GM12875 (cell line): ENCODE data around the gene CRIP1.

Experiments
- H3K4me3 ChIP-seq: one replicate; pipeline ENCODE4 v1.5.1; 2011; ENCODE audit warnings: low read depth, low read length, control low read depth
- TF ChIP-seq, protein P1 (sequence below): IDR thresholded peaks from 2 replicates; pipeline ENCODE4 v1.5.1; 2011; ENCODE audit warnings: low read depth, mild to moderate bottlenecking, control low read depth, inconsistent platforms, low read length, moderate library complexity, borderline replicate concordance; ENCODE audit not compliant: insufficient read depth

Gene CRIP1

DNA sequence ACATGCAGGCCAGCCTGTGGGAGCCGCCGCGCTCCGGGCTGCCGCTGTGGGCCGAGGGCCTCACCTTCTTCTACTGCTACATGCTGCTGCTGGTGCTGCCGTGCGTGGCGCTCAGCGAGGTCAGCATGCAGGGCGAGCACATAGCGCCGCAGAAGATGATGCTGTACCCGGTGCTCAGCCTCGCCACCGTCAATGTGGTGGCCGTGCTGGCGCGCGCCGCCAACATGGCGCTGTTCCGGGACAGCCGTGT, 42.6 kb downstream of the CRIP1 start:
- no peak overlapping the region for H3K4me3 ChIP-seq
- TF ChIP-seq, protein P1, sequence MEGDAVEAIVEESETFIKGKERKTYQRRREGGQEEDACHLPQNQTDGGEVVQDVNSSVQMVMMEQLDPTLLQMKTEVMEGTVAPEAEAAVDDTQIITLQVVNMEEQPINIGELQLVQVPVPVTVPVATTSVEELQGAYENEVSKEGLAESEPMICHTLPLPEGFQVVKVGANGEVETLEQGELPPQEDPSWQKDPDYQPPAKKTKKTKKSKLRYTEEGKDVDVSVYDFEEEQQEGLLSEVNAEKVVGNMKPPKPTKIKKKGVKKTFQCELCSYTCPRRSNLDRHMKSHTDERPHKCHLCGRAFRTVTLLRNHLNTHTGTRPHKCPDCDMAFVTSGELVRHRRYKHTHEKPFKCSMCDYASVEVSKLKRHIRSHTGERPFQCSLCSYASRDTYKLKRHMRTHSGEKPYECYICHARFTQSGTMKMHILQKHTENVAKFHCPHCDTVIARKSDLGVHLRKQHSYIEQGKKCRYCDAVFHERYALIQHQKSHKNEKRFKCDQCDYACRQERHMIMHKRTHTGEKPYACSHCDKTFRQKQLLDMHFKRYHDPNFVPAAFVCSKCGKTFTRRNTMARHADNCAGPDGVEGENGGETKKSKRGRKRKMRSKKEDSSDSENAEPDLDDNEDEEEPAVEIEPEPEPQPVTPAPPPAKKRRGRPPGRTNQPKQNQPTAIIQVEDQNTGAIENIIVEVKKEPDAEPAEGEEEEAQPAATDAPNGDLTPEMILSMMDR: no peak

DNA sequence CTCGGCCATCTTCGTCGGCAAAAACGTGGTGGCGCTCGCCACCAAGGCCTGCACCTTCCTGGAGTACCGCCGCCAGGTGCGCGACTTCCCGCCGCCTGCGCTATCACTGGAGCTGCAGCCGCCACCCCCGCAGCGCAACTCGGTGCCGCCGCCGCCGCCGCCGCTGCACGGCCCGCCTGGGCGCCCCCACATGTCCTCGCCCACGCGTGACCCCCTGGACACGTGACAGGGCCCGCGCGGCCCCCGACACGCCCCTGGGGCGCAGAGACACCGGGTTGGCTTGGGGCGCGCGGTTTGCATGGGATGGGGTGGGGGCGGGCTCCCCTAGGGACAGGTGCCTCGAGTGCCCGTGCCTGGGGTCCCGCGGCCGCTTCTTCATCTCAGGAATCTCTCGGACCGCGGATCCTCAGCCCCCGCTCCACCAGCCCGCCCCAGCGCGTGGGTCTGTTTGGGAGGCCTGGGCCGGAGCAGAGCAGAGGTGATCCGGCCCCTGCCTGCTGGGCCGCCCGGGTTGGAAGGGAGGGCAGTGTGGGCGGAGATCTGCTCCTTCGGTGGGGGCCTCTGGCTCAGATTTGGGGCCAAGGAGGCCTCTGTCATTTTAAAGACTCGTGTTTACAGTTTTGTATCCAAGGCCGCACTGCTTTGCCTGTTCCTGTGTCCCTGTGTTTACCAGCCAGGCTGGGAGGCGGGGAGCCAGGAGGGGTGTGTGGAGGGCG, 43.0 kb downstream of the CRIP1 start:
- TF ChIP-seq, protein P1: no peak
- no peak overlapping the region for H3K4me3 ChIP-seq

DNA sequence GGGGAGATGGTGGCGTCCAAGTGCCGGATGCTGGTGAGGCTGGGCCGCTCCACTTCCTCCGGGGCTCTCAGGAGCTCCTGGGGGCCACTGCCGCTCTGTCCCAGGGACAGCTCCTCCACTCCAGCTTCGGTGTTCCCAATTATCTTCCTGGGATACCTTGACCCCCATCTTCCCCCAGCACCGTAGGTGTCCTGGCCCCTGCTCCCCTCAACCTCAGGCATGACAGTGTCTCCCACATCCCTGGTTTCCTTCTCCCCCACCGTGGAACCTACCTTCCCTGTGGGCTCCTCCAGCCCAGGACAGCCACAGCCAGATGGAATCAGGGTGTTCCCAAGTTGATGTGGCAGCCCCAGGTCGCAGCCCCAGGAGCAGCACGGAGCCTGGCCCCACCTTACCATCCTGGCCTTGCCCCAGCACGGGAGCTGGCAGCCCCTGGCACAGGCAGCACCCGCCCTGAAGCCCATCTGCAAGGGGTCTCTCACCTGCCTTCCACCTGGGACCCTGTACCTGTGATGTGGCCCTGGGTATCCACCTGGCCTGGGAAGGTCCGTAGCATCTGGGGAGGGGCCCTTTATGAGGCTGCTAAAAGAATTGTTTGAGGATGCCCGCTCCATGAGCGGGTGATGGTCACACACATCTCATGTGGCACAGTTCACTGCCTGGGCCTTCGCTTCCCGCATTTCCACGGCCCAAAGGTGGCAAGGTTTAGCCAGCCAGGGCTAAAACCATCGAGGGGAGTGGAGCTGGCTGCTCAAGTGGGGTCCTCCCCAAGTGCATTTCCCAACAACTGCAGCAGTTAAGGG, 43.8 kb downstream of the CRIP1 start:
- H3K4me3 ChIP-seq: no peak overlapping the region
- TF ChIP-seq, protein P1: no peak

DNA sequence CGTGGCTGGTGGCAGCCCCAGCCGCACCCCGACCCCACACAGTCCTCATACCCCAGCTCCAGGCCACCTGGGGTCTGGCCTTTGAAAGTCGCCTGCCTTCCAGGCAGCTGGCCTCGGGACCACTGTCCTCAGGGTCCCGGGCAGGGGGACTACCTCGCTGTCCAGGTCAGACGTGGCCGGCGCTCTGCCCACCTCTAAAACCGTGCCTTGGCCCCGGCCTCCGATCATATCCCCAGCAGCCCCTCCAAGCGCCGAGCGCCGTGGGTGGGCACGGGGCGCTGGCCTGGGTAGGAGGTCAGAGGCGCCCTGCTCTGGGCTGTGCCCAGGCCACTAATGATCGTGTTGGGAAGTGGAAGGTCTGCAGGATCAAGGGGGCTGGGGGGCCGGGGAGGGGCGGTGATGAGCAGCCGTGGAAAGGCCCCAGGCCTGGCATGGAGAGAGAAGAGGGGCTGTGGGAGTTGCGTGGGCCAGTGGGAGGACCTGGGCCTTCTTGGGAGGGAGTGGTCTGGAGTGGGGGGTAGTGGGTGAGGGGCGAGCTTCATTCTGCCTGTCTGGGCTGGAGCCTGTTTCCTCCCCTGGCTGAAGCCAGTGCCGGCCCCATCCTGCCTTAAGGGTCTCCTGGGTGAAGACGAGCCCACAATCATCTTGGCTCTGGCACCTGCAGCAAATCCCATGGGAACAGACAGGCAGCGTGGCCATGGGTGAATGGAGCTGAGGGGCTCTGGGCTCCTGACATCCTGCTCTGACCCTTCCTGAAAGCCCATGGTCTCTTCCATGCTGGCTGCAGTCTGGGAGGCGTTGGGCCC, 44.6 kb downstream of the CRIP1 start:
- TF ChIP-seq, protein P1: no peak
- no peak overlapping the region for H3K4me3 ChIP-seq

DNA sequence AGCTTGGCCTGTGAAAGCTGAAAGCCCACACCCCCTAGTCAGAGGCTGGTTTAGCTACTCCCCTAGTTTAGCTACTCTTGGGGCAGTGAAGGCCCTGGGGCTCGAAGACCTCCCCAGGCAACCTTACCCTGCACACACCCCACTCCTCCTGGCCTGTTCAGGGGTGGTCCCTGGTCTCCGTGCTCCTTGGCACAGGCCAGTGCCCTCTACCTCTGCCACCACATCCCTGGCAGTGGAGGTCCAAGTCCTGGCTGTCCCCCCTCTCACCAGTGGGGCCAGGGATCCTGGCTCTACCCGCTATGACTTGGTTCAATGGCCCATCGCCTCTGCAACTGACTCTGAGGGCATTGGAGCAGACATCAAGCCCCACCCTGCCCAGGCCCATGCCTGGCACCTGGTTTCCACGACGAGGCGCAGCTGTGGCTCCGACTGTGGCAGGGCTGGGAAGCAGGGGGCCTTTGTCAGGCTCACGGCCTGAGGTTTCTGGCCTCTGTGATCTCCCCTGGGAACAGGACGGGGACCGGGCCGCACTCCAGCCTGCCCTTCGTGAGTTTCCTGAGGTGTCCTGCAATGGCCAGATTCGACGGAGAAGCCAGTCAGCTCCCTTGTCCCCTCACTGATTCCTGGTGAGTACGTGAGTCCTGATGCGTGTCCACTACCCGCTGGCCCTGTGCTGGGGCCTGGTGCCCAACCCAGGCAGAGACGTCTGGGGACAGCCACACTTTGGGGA, 45.4 kb downstream of the CRIP1 start:
- TF ChIP-seq, protein P1: no peak
- no peak overlapping the region for H3K4me3 ChIP-seq

DNA sequence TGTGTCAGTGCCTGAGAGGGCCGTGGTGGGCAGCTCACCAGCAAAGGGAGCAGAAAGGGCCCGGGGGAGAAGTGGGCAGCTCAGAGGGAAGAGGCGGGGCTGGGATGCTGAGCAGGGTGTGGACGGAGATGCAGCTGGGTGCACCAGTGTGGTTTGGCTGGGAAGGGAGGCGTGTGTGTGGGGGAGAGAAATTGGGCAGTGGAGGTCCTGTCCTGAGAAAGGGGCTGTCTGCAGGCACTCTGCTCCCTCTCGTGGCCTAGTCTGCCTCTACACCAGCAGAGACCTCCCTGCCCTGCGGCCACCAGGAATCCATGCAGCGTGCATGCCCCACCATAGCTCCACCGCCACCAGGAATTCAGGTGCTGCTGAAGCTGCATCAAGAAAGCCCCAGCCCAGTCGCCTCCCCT, 46.1 kb downstream of the CRIP1 start:
- H3K4me3 ChIP-seq: no peak overlapping the region
- TF ChIP-seq, protein P1: peak; percentile 74
